Neuronal stem cell (in vitro differentiated cells): Measurements from ENCODE around the gene TMEM72.

Experiments
- DNase-seq: peaks from one replicate; pipeline ENCODE4 v3.0.0-alpha.2; 2013; ENCODE audit warnings: low spot score
- H2AFZ ChIP-seq: one replicate; pipeline ENCODE4 v1.6.1; 2013; ENCODE audit warnings: mild to moderate bottlenecking, low read length, inconsistent platforms
- H2AK5ac ChIP-seq: 2 replicates; pipeline ENCODE4 v1.6.1; 2013; ENCODE audit warnings: low read depth, mild to moderate bottlenecking, inconsistent platforms, low read length, moderate library complexity, mixed read lengths
- H2BK120ac ChIP-seq: 2 replicates; pipeline ENCODE4 v1.6.1; 2013; ENCODE audit warnings: low read depth, mild to moderate bottlenecking, inconsistent platforms, low read length, moderate library complexity, mixed read lengths
- H2BK12ac ChIP-seq: one replicate; pipeline ENCODE4 v1.6.1; 2013; ENCODE audit warnings: low read length, inconsistent platforms
- H2BK15ac ChIP-seq: 2 replicates; pipeline ENCODE4 v1.6.1; 2013; ENCODE audit warnings: mild to moderate bottlenecking, low read length, inconsistent platforms, mixed read lengths
- H2BK5ac ChIP-seq: one replicate; pipeline ENCODE4 v1.6.1; 2013; ENCODE audit warnings: inconsistent platforms, mild to moderate bottlenecking, low read length, moderate library complexity
- H3K14ac ChIP-seq: one replicate; pipeline ENCODE4 v1.6.1; 2013; ENCODE audit warnings: low read length, inconsistent platforms
- H3K18ac ChIP-seq: 2 replicates; pipeline ENCODE4 v1.6.1; 2013; ENCODE audit warnings: low read length, inconsistent platforms
- H3K23ac ChIP-seq: 2 replicates; pipeline ENCODE4 v1.6.1; 2013; ENCODE audit warnings: low read depth, mild to moderate bottlenecking, mixed read lengths, low read length, inconsistent platforms; ENCODE audit not compliant: poor library complexity
- H3K27ac ChIP-seq: replicated peaks from 3 replicates; pipeline ENCODE4 v1.5.1; 2013; ENCODE audit warnings: low read length, inconsistent platforms
- H3K27me3 ChIP-seq, 3 experiments: 2 replicates each; pipeline ENCODE4 v1.6.1; 2013; ENCODE audit warnings: low read length in 3 of 3, mild to moderate bottlenecking in 2 of 3, inconsistent platforms in 1 of 3, low read depth in 1 of 3, mixed read lengths in 1 of 3, moderate library complexity in 1 of 3; ENCODE audit not compliant: control insufficient read depth in 3 of 3, insufficient read depth in 3 of 3
- H3K36me3 ChIP-seq, 2 donors: replicated peaks in 1 of 2; 2 replicates each; pipeline ENCODE4 v1.6.1; 2013; ENCODE audit warnings: low read length in 2 of 2; ENCODE audit not compliant: control insufficient read depth in 2 of 2, insufficient read depth in 2 of 2
- H3K4ac ChIP-seq: 2 replicates; pipeline ENCODE4 v1.6.1; 2013; ENCODE audit warnings: inconsistent platforms, mild to moderate bottlenecking, low read length, moderate library complexity
- H3K4me1 ChIP-seq, 2 donors: 1 replicate in 1 of 2; 2 replicates in 1 of 2; pipeline ENCODE4 v1.6.1; 2013; ENCODE audit warnings: low read length in 2 of 2, low read depth in 1 of 2; ENCODE audit not compliant: control insufficient read depth in 2 of 2, insufficient read depth in 1 of 2
- H3K4me2 ChIP-seq: one replicate; pipeline ENCODE4 v1.6.1; 2013; ENCODE audit warnings: mild to moderate bottlenecking, low read length, inconsistent platforms; ENCODE audit not compliant: insufficient read depth, poor library complexity, severe bottlenecking
- H3K4me3 ChIP-seq, 2 donors: 2 replicates each; pipeline ENCODE4 v1.5.1; 2013; ENCODE audit warnings: low read length in 2 of 2, mild to moderate bottlenecking in 2 of 2, inconsistent platforms in 1 of 2, moderate library complexity in 1 of 2
- H3K79me1 ChIP-seq: one replicate; pipeline ENCODE4 v1.6.1; 2013; ENCODE audit warnings: low read depth, mild to moderate bottlenecking, inconsistent platforms, low read length, moderate library complexity
- H3K9ac ChIP-seq: one replicate; pipeline ENCODE4 v1.6.1; 2013; ENCODE audit warnings: mild to moderate bottlenecking, low read depth, low read length, inconsistent platforms; ENCODE audit not compliant: poor library complexity
- H3K9me3 ChIP-seq, 2 donors: replicated peaks in 1 of 2; 2 replicates each; pipeline versions ENCODE3 to v1.6.1; 2013; ENCODE audit warnings: low read length in 2 of 2, mild to moderate bottlenecking in 2 of 2, inconsistent platforms in 1 of 2, low read depth in 1 of 2, mixed read lengths in 1 of 2, moderate library complexity in 1 of 2; ENCODE audit not compliant: control insufficient read depth in 2 of 2, insufficient read depth in 1 of 2
- H4K8ac ChIP-seq: one replicate; pipeline ENCODE4 v1.6.1; 2013; ENCODE audit warnings: low read depth, mild to moderate bottlenecking, inconsistent platforms, low read length, moderate library complexity
- H4K91ac ChIP-seq: one replicate; pipeline ENCODE4 v1.6.1; 2013; ENCODE audit warnings: low read length, low read depth, mild to moderate bottlenecking, inconsistent platforms; ENCODE audit not compliant: poor library complexity
- WGBS, 2 donors: extraction: QIAGEN DNeasy Blood & Tissue Kit; methylation state at CpG; one replicate each; pipeline ENCODE4 v1.1.7; 2013; ENCODE audit warnings: missing lambda C conversion rate in 2 of 2, mixed read lengths in 1 of 2; ENCODE audit not compliant: insufficient read length in 2 of 2, insufficient replicate concordance in 1 of 2; ENCODE audit errors: extremely low coverage in 2 of 2; 5-methylcytosine and 5-hydroxymethylcytosine counted together

TMEM72 gene

GRCh38 chr10:44946205-44946604 lies 35.1 kb downstream of the TMEM72 start:
- no peak overlapping the region for H2BK120ac ChIP-seq
- H4K8ac ChIP-seq: no peak overlapping the region
- no peak overlapping the region for H3K18ac ChIP-seq
- H2BK15ac ChIP-seq: no peak overlapping the region
- no peak overlapping the region for H3K4me3 ChIP-seq
- H2AK5ac ChIP-seq: no peak overlapping the region
- no peaks in the 10 kb centered on the region for H3K79me1 ChIP-seq
- H3K27ac ChIP-seq: no peak overlapping the region
- H3K14ac ChIP-seq: no peak overlapping the region
- no peak overlapping the region for H2AFZ ChIP-seq
- peaks cover 0 to 3% of the 10 kb centered on the region in 2 donors for H3K9me3 ChIP-seq
- H3K4me2 ChIP-seq: no peak overlapping the region
- H3K27me3 ChIP-seq: no peaks in the 10 kb centered on the region
- H3K4ac ChIP-seq: no peak overlapping the region
- H3K23ac ChIP-seq: no peak overlapping the region
- H3K4me1 ChIP-seq: no peaks in the 10 kb centered on the region
- H3K36me3 ChIP-seq: no peaks in the 10 kb centered on the region
- no CpG with 5 or more reads among the region's 2 CpGs for WGBS, 2 donors
- H2BK5ac ChIP-seq: no peak overlapping the region
- no peak for DNase-seq
- no peak overlapping the region for H3K9ac ChIP-seq
- no peak overlapping the region for H4K91ac ChIP-seq
- H2BK12ac ChIP-seq: no peak overlapping the region

GRCh38 chr10:44947371-44948152 lies 36.4 kb downstream of the TMEM72 start:
- Histone ChIP-seq H3K4me3 (no peak overlapping the region), H2BK5ac (no peak overlapping the region), H3K27me3 (no peaks in the 10 kb centered on the region), H3K4ac (no peak overlapping the region), H3K9ac (peak overlapping the region; percentile 55), H3K23ac (no peak overlapping the region), H3K36me3 (no peaks in the 10 kb centered on the region), H4K8ac (no peak overlapping the region), H3K14ac (no peak overlapping the region), H3K79me1 (no peaks in the 10 kb centered on the region), H2AK5ac (no peak overlapping the region), H3K4me2 (no peak overlapping the region), H2BK15ac (no peak overlapping the region), H3K9me3 (peaks cover 0 to 3% of the 10 kb centered on the region in 2 donors), H3K18ac (peak overlapping the region; percentile 62), H2BK120ac (no peak overlapping the region), H3K27ac (no peak overlapping the region), H4K91ac (no peak overlapping the region), H2BK12ac (no peak overlapping the region), H3K4me1 (peaks cover under 1 to 5% of the 10 kb centered on the region in 2 donors), H2AFZ (no peak overlapping the region)
- WGBS, 2 donors: no CpG with 5 or more reads among the region's 6 CpGs
- no peak for DNase-seq

- Histone ChIP-seq H3K9ac (no peak overlapping the region), H3K36me3 (no peaks in the 10 kb centered on the region), H2BK120ac (no peak overlapping the region), H3K4me2 (no peak overlapping the region), H2BK5ac (no peak overlapping the region), H3K27me3 (no peaks in the 10 kb centered on the region), H3K4me1 (peaks cover 7 to 14% of the 10 kb centered on the region in 2 donors), H4K91ac (no peak overlapping the region), H2AK5ac (no peak overlapping the region), H3K4ac (no peak overlapping the region), H3K9me3 (peaks cover 0 to 3% of the 10 kb centered on the region in 2 donors), H3K27ac (no peak overlapping the region), H3K18ac (no peak overlapping the region), H4K8ac (no peak overlapping the region), H3K79me1 (no peaks in the 10 kb centered on the region), H3K14ac (no peak overlapping the region), H2BK12ac (no peak overlapping the region), H2BK15ac (no peak overlapping the region), H3K23ac (no peak overlapping the region), H3K4me3 (no peak overlapping the region), H2AFZ (no peak overlapping the region)
- DNase-seq: no peak
- no CpG with 5 or more reads among the region's 1 CpG for WGBS, 2 donors
Measured at GRCh38 chr10:44948642-44949041, 37.5 kb downstream of the TMEM72 start.

GRCh38 chr10:44949127-44949802 lies 38.1 kb downstream of the TMEM72 start:
- Histone ChIP-seq H2AFZ (no peak overlapping the region), H3K27ac (no peak overlapping the region), H2BK120ac (no peak overlapping the region), H3K23ac (no peak overlapping the region), H3K4me1 (peaks cover 7 to 14% of the 10 kb centered on the region in 2 donors), H2BK15ac (no peak overlapping the region), H3K18ac (no peak overlapping the region), H3K36me3 (no peaks in the 10 kb centered on the region), H2BK12ac (no peak overlapping the region), H3K9me3 (peaks cover 0 to under 1% of the 10 kb centered on the region in 2 donors), H3K9ac (no peak overlapping the region), H4K91ac (no peak overlapping the region), H3K4ac (no peak overlapping the region), H3K79me1 (no peaks in the 10 kb centered on the region), H3K4me3 (no peak overlapping the region), H4K8ac (no peak overlapping the region), H3K27me3 (no peaks in the 10 kb centered on the region), H3K4me2 (no peak overlapping the region), H3K14ac (no peak overlapping the region), H2BK5ac (no peak overlapping the region), H2AK5ac (no peak overlapping the region)
- no peak for DNase-seq
- no CpG with 5 or more reads among the region's 5 CpGs for WGBS, 2 donors
